ENCODE data around the gene TPCN2.
"Not testable (repeated sequence)": the region's sequence is repeated elsewhere in the genome, so short reads cannot be mapped to it uniquely, and the experiment has no call there.

The TPCN2 gene

DNA sequence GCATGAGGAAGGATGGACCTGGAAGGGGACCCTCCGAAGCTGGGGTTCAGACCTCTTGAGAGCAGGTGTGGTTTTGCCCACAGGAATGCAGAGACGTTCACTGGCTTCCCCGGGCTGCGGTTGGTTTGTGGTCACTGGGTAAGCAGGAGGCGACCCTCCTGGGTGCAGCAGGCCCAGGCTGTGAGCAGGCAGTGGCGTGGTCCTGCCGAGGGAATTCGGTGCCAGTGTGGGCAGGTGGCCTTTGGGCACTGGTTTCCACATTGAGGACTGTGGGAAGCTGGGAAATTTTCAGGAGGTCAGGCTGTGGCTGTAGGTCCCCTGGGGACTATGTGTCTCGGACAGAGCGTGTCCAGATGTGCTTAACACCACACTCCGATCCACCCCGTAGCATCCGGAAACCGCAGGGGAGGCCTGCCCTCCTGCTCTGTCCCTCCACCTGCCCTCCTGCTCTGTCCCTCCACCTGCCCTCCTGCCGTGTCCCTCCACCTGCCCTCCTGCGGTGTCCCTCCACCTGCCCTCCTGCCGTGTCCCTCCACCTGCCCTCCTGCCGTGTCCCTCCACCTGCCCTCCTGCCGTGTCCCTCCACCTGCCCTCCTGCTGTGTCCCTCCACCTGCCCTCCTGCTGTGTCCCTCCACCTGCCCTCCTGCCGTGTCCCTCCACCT, 27.5 kb downstream of the TPCN2 start:
- TF ChIP-seq, protein P1, sequence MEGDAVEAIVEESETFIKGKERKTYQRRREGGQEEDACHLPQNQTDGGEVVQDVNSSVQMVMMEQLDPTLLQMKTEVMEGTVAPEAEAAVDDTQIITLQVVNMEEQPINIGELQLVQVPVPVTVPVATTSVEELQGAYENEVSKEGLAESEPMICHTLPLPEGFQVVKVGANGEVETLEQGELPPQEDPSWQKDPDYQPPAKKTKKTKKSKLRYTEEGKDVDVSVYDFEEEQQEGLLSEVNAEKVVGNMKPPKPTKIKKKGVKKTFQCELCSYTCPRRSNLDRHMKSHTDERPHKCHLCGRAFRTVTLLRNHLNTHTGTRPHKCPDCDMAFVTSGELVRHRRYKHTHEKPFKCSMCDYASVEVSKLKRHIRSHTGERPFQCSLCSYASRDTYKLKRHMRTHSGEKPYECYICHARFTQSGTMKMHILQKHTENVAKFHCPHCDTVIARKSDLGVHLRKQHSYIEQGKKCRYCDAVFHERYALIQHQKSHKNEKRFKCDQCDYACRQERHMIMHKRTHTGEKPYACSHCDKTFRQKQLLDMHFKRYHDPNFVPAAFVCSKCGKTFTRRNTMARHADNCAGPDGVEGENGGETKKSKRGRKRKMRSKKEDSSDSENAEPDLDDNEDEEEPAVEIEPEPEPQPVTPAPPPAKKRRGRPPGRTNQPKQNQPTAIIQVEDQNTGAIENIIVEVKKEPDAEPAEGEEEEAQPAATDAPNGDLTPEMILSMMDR (IDR thresholded peaks at IDR 0.05; ENCODE audit: low read depth, low read length) = no peak
- no peak overlapping the region for H3K4me3 ChIP-seq (ENCODE audit: low read depth, low read length)
- no peaks in the 10 kb centered on the region for H3K27me3 ChIP-seq (ENCODE audit: insufficient read depth, low read depth, severe bottlenecking)
- no peak overlapping the region for H3K27ac ChIP-seq
- H3K36me3 ChIP-seq = no peaks in the 10 kb centered on the region; the same call in none of the 2 replicates
- DNase-seq = no peak
- H3K9me3 ChIP-seq (ENCODE audit: severe bottlenecking) = no peaks in the 10 kb centered on the region

DNA sequence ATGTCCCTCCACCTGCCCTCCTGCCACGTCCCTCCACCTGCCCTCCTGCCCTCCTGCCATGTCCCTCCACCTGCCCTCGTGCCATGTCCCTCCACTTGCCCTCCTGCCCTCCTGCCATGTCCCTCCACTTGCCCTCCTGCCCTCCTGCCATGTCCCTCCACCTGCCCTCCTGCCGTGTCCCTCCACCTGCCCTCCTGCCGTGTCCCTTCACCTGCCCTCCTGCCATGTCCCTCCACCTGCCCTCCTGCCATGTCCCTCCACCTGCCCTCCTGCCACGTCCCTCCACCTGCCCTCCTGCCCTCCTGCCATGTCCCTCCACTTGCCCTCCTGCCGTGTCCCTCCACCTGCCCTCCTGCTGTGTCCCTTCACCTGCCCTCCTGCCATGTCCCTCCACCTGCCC, 28.2 kb downstream of the TPCN2 start:
- H3K27me3 ChIP-seq (ENCODE audit: insufficient read depth, low read depth, severe bottlenecking); H3K36me3 ChIP-seq; DNase-seq; H3K9me3 ChIP-seq (ENCODE audit: severe bottlenecking); H3K4me3 ChIP-seq (ENCODE audit: low read depth, low read length); H3K27ac ChIP-seq: not testable (repeated sequence)

DNA sequence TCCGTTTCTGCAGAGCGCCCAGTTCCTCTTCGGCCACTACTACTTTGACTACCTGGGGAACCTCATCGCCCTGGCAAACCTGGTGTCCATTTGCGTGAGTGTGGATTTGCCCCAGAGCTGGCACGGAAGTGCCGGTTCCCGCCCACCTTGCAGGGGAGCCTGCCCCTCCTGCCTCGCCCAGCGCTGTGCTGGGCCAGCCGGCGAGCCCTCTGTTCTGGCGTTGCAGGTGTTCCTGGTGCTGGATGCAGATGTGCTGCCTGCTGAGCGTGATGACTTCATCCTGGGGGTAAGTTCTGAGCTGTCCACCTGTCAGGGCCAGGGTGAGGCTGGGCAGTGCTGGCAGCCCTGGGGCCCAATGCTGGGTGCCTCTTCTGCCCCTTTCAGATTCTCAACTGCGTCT, 29.8 kb downstream of the TPCN2 start:
- no peak overlapping the region for H3K4me3 ChIP-seq (ENCODE audit: low read depth, low read length)
- TF ChIP-seq, protein P1 (IDR thresholded peaks at IDR 0.05; ENCODE audit: low read depth, low read length) = no peak
- H3K27me3 ChIP-seq (ENCODE audit: insufficient read depth, low read depth, severe bottlenecking) = no peaks in the 10 kb centered on the region
- no peak for DNase-seq
- H3K9me3 ChIP-seq (ENCODE audit: severe bottlenecking) = no peaks in the 10 kb centered on the region
- no peak overlapping the region for H3K27ac ChIP-seq
- no peaks in the 10 kb centered on the region; the same call in 1 of the 2 replicates for H3K36me3 ChIP-seq

DNA sequence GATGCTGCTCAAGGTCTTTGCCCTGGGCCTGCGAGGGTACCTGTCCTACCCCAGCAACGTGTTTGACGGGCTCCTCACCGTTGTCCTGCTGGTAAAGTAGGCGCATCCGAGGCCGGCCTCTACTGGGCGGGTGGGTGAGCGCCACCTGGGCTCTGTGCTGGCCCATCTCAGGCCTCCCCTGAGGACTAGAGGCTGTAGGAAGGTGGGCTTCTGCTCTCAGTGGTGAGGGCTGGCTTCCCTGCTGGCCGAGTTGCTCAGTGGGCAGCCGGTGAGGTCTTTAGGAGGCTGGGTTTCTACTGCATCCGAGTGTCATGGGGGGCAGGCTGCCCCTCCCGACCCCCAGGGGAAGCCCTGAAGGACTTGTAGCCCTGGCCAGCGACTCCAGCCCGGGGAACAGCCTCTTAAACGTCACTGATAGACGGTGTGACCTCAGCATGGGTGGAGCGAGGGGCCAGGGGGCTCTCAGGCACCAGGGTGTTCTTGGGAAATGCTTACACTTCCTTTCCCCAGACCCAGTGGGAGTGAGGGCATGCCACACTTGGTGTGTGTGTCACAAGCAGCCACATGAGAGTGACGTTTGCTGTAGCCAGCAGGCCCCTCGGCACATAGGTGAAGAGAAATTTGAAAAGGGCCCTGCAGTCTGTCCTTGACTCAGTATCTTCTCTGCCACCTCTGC, 30.3 kb downstream of the TPCN2 start:
- no peak overlapping the region for H3K4me3 ChIP-seq (ENCODE audit: low read depth, low read length)
- H3K36me3 ChIP-seq = no peaks in the 10 kb centered on the region; the same call in 1 of the 2 replicates
- H3K9me3 ChIP-seq (ENCODE audit: severe bottlenecking) = no peaks in the 10 kb centered on the region
- H3K27me3 ChIP-seq (ENCODE audit: insufficient read depth, low read depth, severe bottlenecking) = no peaks in the 10 kb centered on the region
- H3K27ac ChIP-seq = no peak overlapping the region
- TF ChIP-seq, protein P1 (IDR thresholded peaks at IDR 0.05; ENCODE audit: low read depth, low read length) = no peak
- no peak for DNase-seq

DNA sequence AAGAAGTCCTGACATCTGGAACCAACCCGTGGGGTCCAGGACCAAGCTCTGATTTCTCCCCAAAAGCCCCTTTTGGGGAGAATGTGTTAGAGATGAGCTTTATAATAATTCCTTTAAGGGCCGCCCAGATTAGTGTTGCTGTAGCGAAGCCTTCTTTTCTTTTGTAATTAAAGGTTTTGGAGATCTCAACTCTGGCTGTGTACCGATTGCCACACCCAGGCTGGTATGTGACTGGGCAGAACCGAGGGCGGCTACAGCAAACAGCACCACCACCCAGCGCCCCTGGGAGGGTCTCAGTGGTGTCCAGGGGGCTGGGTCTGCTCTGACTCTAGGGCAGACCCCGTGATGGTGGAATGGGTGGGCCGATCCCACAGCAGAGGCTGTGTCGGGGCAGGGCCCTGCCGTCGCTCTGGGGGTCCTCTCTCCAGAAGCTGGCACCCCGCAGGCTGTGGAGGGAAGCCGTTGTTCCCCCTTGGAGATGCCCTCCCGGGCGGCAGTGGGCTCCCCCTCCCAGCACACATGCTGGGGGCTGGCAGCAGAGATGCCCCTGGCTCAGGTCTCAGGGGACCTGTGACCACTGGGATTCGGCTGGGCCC, 31.0 kb downstream of the TPCN2 start:
- DNase-seq = no peak
- Histone ChIP-seq H3K36me3 (no peaks in the 10 kb centered on the region; the same call in 1 of the 2 replicates), H3K4me3 (ENCODE audit: low read depth, low read length) (no peak overlapping the region), H3K9me3 (ENCODE audit: severe bottlenecking) (no peaks in the 10 kb centered on the region), H3K27ac (no peak overlapping the region), H3K27me3 (ENCODE audit: insufficient read depth, low read depth, severe bottlenecking) (no peaks in the 10 kb centered on the region)
- TF ChIP-seq, protein P1 (IDR thresholded peaks at IDR 0.05; ENCODE audit: low read depth, low read length) = no peak

DNA sequence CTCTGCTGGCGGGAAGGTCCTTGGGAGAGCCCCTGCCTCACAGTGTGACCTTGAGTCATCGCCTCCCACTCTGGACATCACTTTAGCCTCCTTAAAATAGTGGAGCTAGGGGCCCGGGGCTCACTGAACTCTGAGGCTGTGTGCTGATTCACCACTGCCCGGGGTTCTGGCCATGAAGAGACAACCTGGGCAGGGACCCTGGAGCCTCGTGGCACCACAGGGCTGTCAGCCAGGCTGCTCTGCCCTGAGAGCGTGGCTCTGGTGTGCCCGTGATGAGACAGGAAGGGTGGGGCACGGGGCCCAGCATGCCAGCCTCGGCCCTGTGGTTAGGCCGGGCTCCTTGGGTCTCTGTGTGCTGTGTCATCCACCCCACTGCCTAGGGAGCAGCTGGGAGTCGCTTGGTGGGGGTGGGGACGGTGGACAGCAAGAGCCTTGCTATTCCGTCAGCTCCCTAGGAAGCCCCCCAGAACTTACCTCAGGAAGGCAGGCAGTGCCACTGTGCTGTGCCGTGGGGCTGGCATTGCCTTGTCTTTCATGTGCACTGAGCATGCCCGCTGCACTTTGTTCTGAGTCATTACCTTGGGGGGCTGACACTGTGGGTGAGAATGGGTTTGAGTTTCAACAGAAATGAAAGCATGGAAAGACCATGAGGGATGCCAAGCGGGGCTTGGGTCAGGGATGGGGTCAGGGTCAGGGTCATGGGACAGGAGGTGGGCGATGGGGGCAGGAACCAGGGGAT, 31.7 kb downstream of the TPCN2 start:
- H3K4me3 ChIP-seq (ENCODE audit: low read depth, low read length) = no peak overlapping the region
- H3K27me3 ChIP-seq (ENCODE audit: insufficient read depth, low read depth, severe bottlenecking) = no peaks in the 10 kb centered on the region
- no peaks in the 10 kb centered on the region for H3K9me3 ChIP-seq (ENCODE audit: severe bottlenecking)
- no peak overlapping the region for H3K27ac ChIP-seq
- TF ChIP-seq, protein P1 (IDR thresholded peaks at IDR 0.05; ENCODE audit: low read depth, low read length) = no peak
- H3K36me3 ChIP-seq = no peaks in the 10 kb centered on the region; the same call in 1 of the 2 replicates
- no peak for DNase-seq
